ENCODE measurements around the gene RAP1GDS1.

DNA sequence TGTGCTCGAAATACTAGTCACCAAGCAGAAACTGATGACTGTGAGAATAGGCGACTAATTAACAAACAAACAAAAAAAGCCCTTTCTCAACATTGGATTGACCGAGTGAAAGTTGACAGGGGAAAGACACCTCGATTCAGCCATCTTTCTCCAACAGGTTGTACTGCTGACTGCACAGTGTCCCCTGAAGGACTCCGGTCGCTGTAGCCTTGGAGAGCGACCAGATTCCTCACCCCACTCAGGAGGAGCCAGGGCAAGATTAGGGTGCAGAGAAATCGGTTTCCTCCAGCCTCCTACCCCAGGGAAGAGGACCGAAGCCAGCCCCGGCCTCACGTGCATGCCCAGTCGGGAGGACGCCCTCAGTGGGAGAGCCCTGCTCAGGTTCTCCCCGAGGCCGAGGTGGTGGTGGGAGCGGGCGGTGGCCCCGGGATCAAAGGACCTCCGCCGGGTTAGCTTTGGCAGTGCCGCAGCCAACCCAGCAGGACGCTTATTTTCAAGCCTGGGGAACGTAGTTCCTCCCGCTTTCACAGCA lies 1.1 kb upstream of the RAP1GDS1 start:
- TF ChIP-seq TBX3 (IDR thresholded peaks at IDR 0.05; ENCODE audit: borderline replicate concordance) (peak; percentile 22; the same call in 1 of the 2 replicates), ZNF10 (CRISPR knock-in tag; IDR thresholded peaks at IDR 0.05; ENCODE audit: borderline replicate concordance, low read depth) (no peak), SRF (IDR thresholded peaks at IDR 0.05; ENCODE audit: low read depth, low read length) (no peak), ESRRA (CRISPR knock-in tag; IDR thresholded peaks at IDR 0.05; ENCODE audit: low read depth) (no peak), SKI (IDR thresholded peaks at IDR 0.05; ENCODE audit: partially characterized antibody) (no peak), MYNN (CRISPR knock-in tag; IDR thresholded peaks at IDR 0.05; ENCODE audit: low read depth) (0 out of 2 replicates have a peak, but pooled peaks have one; percentile 17)
- TF ChIP-seq, protein P1, sequence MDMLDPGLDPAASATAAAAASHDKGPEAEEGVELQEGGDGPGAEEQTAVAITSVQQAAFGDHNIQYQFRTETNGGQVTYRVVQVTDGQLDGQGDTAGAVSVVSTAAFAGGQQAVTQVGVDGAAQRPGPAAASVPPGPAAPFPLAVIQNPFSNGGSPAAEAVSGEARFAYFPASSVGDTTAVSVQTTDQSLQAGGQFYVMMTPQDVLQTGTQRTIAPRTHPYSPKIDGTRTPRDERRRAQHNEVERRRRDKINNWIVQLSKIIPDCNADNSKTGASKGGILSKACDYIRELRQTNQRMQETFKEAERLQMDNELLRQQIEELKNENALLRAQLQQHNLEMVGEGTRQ (IDR thresholded peaks at IDR 0.05; ENCODE audit: low read depth, low read length), result no peak
- TF ChIP-seq, protein P1 (CRISPR knock-in tag; IDR thresholded peaks at IDR 0.05; ENCODE audit: borderline replicate concordance), result no peak

Measured in HepG2 (cell line).